HL-60 (cell line): ENCODE data around the gene CACNA1C.
A peak's percentile ranks its signal among the peaks of the same experiment; 100 is the strongest.

Source experiments
- DNase-seq, 2 experiments: peaks; one replicate each; pipeline ENCODE4 v3.0.0-alpha.2; 2010 to 2020; ENCODE audit warnings: low read depth in 1 of 2, low spot score in 1 of 2
- H3K27ac ChIP-seq: fragments of 250-450 bp; sonication (Bioruptor Pico); replicated peaks from 2 replicates; pipeline ENCODE4 v1.5.1; 2020; ENCODE audit warnings: mild to moderate bottlenecking, moderate library complexity
- H3K27me3 ChIP-seq: fragments of 250-450 bp; sonication (Bioruptor Pico); 2 replicates; pipeline ENCODE4 v1.5.1; 2021; ENCODE audit warnings: mild to moderate bottlenecking, moderate library complexity; ENCODE audit not compliant: insufficient read depth, poor library complexity, severe bottlenecking
- H3K4me3 ChIP-seq: replicated peaks from 2 replicates; pipeline ENCODE4 v1.5.1; 2011; ENCODE audit warnings: mild to moderate bottlenecking, control low read depth, low read length; ENCODE audit not compliant: insufficient read depth
- CTCF ChIP-seq: IDR thresholded peaks from one replicate; pipeline ENCODE4 v1.5.1; 2011; ENCODE audit warnings: low read length, control low read depth, inconsistent platforms; ENCODE audit not compliant: insufficient read depth
- GABPA ChIP-seq: IDR thresholded peaks from 2 replicates; pipeline ENCODE4 v1.6.1; 2012; ENCODE audit warnings: low read depth
- POLR2AphosphoS5 ChIP-seq: IDR thresholded peaks from 2 replicates; pipeline ENCODE4 v1.6.1; 2012; ENCODE audit warnings: low read depth
- REST ChIP-seq: IDR thresholded peaks from 2 replicates; pipeline ENCODE4 v1.6.1; 2012; ENCODE audit warnings: low read depth; ENCODE audit not compliant: insufficient replicate concordance
- SPI1 ChIP-seq: IDR thresholded peaks from 2 replicates; pipeline ENCODE4 v1.6.1; 2012; ENCODE audit warnings: low read depth, mild to moderate bottlenecking, borderline replicate concordance

CACNA1C gene

GRCh38 chr12:2356601-2357125, 303.9 kb downstream of the CACNA1C start:
- Histone ChIP-seq H3K4me3 (no peak overlapping the region), H3K27ac (peak overlapping the region; percentile 96), H3K27me3 (no peaks in the 10 kb centered on the region)
- DNase-seq: no peak
- TF ChIP-seq REST (no peak), CTCF (no peak), SPI1 (no peak), GABPA (no peak), POLR2AphosphoS5 (no peak)

- DNase-seq: peak; percentile 50 to 67
- Histone ChIP-seq H3K27ac (peak overlapping the region; percentile 96), H3K27me3 (no peaks in the 10 kb centered on the region), H3K4me3 (no peak overlapping the region)
- TF ChIP-seq SPI1 (no peak), POLR2AphosphoS5 (no peak; the same call in none of the 2 replicates), CTCF (no peak), REST (no peak), GABPA (no peak)
Measured at GRCh38 chr12:2358986-2359658, 306.3 kb downstream of the CACNA1C start.

- TF ChIP-seq GABPA: no peak
- peak; percentile 70 for TF ChIP-seq POLR2AphosphoS5
- no peak for TF ChIP-seq CTCF
- peak; percentile 87 for TF ChIP-seq SPI1
- Histone ChIP-seq H3K27me3 (no peaks in the 10 kb centered on the region), H3K27ac (peak overlapping the region; percentile 96), H3K4me3 (no peak overlapping the region)
- DNase-seq: peak in 1 of 2 experiments; percentile 87
Measured at GRCh38 chr12:2359725-2360629, 307.2 kb downstream of the CACNA1C start.
